Activated CD4-positive, alpha-beta T cell treated with anti-CD3 and anti-CD28 coated beads for 1 hour (primary cell): ENCODE data around the gene WWOX.
"Not testable (repeated sequence)": the region's sequence is repeated elsewhere in the genome, so short reads cannot be mapped to it uniquely, and the experiment has no call there.

Source experiments
- DNase-seq: peaks from one replicate; pipeline ENCODE4 v3.0.0-alpha.2; 2020

WWOX gene

DNA sequence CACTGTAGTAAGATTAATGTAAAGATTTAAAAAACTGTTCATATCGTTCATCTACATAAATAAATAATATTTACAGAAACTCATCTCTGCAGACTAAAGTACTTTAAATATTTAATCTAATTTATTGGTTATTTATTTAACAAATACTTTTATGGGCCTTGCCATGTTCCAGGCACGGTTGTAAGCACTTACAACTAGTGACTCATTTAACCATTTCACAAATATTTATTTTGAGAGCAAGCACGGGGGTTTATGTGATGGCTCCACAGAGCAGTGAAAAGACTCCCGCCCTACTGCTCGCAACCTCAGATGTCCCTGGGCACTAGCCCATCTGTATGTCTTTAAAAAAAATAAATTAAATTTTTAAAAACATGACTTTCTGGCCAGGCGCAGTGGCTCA lies 575.9 kb downstream of the WWOX start:
- no peak for DNase-seq

DNA sequence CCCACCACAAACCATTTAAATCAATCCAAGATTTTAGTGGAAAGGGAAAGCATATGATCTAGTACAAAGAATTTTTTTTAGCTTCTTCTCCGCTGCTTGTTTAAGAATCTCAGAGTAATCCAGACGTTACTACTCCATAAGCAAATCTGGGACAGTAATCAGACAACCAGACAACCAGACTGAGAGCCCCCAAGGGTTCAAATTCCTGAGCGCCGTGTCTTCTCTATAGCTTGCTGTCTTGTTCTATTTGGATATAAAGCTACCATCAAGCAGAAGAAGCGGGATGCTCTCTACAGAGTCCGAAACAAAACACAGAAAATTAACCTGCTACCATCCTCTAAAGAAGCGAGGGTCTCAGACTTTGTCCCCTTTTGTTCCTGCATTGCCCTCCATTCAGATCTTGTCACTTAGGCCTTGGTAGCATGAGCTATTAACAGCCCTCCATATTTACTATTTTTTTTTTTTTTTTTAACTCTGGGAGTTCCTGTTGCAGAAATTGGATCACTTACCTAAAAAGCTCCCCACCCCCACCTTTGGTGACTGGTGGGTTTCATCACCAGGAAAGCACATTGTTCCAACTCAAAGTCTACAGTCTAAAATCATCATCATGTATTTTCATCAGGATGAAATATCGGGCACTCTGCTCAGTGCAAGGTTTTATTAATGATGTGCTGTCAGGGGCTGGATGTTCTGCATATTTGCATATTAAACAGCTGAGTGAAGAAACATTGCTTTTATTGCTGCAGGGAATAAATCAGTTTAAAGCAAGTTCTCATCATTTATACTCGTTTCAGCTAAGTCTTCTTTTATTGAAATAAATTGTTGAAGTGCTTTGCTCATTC lies 576.7 kb downstream of the WWOX start:
- DNase-seq, result no peak

DNA sequence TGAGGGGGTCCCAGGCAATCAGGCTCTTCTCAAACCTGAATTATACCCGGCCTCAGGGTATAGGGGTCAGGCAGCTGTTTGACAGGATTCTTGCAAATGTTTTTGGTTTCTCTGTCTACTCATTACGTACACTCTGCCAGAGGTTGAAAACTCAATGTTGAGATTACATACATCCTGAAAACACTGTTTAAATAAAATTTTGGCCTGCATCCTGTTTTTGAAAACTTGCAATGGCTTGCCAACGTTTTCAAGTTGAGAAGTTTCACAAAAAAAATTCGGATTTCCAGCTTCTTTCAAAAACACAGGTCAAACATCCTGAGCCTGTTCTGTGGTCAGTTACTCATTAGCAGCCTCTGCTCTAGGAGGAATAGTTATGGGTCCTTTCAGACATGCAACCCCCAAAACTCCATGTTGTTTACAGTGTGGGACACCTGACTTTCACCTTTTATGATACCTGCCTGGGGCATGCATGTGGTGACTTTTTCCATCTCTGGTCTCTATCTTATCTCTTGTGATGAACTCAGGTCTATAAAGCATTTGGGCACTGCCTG lies 577.8 kb downstream of the WWOX start:
- no peak for DNase-seq

DNA sequence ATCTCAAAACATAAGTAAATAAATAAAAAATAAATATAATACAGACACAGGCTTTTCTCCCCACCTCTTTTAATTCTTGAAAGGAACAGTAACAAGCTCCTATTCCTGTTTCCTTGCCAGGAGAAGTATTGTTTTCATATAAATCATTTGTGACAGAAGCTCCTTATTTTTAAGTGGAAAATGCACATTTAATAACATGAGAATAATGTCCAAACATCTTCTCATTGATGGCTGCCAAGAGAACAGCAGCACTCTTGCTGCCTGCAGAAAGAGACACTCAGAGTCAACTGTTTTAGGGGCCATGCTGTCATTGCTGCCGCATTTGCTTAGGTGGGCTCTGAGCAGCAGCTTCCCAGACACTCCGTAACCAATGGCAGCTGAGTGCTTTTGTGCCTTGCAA lies 580.1 kb downstream of the WWOX start:
- DNase-seq, result no peak

DNA sequence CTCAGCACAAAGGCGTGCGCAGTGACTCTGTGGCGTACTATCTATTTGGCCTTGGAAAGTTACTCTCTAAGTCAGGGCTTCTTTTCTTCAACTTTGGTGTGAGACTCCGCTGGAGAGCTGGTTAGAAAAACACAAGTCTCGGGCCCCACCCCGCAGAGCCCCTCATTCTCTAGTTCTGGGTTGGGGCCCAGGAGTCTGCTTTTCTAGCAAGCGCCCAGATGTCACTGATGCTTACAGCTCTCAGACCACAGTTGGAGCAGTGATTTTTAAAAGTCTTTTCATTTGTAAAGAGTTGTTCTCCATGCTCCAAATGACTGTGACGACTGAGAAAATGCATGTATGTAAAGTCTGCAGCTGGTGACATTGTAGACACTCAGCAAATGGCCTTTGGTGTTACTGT lies 582.3 kb downstream of the WWOX start:
- no peak for DNase-seq

DNA sequence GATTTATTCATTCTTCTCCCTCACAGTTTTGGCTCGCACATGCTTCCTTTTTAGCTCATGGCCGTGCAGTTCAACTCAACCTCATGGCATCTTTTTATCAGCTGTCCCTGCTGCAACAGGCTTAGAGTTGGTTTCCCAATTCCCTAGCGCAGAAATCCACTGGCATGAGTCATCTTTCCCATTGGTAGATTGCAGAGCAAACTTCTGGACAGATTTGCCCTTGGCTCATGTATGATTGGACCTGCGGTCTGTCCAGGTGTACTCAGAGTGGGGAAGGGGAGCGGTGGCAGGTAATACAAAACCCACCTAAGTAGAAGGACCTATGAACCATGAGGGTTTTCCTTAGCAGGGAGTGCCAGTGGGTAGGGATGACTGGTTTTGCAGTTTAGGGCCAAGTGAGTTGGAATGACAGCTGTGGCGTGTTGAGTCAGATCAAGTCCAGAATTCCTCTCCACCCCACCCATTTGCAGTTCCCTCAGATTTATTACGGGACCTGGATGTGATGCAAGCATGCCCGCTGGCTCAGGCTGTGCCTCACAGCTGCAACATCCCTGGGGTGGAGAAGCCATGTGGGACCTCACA lies 584.7 kb downstream of the WWOX start:
- no peak for DNase-seq

DNA sequence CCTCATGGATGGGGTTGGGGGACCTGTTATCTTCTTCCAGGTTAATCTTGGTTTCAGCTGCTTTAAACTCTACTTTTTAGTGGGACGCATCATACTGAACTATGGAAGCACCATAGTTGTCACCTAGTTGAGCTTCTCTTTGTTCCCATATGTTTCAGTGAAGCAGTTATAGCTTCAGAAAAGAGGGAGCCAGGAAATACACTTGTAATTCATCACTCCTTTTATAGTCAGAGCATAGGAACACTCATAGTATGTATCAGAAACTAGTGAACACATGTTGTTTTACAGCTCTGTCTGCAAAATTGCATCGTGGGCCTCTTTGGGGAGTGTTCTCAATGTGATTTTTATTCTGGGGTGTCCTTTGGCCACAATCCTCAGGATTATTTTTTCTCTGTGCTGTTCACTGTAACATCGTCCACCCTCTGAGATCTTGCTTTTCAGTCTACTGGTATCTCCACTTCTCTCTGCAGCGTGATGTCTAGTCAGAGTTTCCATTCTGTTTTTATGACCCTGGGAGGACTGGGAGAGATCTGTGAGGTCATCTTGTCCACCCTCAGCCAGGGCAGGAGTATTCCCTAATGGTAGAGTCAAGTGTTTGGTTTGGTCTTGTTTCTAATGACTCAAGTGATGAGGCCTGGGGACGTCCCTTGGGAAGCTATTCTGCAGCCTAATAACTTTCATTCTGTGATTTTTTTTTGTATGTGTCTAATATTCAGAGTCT lies 585.4 kb downstream of the WWOX start:
- DNase-seq, result no peak

DNA sequence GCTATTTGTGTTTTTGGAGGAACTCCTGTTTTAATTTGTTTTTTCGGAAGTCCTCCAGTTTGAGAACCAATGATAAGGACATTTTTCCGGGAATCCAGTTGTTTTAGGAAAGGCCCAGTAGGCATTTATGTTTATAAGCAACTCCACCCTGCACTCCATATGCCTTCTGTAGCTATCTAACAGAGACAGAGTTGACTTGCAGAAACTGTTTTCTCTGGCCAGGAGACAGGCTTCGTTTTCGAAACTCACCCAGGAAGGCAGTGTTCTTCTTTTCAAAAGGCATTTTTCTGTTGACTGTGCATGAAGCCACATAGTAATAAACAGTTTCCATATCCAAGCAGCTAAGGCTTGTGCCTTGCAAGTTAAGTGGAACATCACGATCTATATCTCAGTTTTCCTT lies 587.1 kb downstream of the WWOX start:
- DNase-seq, result no peak

DNA sequence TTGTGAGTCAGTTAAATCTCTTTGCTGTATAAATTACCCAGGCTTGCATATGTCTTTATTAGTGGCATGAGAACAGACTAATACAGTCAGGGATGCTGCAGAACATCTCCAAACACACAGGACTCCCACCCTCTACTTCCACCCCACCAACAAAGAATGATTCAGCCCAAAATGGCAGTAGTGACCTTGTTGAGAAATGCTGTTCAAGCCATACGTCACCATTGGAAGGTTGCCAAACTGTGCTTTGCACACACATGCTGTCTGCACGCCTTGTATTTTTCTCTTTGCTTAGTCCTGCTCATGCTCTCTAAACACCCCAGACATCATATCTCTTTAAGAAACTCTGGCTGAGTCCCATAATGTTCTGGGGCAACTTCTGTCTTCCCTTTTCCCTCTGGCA lies 589.6 kb downstream of the WWOX start:
- DNase-seq, result no peak

DNA sequence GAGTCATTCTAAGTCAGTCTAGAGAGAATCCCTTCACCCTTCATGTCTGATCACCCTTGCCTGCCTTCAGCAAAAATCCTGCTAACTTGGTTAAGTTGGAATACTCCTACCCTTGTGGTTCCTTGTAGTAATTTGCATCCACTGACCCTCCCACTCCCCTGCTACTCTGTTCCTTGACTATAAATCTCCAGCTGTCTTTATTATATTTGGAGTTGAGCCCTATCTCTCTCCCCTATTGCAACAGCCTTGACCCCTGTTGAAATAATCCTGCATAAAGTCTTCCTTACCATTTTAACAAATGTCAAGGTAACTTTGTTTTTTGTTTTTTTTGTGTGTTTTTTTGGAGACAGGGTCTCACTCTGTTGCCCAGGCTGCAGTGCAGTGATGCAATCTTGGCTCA lies 590.1 kb downstream of the WWOX start:
- no peak for DNase-seq

DNA sequence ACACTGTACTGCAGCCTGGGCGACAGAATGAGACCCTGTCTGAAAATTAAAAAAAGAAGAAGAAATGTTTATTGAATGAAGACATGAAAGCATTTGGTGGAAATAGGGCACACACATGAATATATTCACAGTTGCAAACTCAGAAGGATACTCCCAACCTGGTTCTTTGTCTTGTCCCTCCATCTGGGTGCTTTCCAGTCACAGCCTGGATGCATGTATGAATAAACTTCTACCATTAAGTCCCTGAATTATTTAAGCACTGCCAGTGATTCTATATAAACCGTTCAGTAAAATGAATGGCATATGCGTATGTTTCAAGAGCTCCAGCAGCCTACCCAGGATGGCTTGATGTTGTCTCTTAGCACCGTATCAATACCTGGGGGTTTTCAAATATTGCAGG lies 591.1 kb downstream of the WWOX start:
- DNase-seq, result no peak

DNA sequence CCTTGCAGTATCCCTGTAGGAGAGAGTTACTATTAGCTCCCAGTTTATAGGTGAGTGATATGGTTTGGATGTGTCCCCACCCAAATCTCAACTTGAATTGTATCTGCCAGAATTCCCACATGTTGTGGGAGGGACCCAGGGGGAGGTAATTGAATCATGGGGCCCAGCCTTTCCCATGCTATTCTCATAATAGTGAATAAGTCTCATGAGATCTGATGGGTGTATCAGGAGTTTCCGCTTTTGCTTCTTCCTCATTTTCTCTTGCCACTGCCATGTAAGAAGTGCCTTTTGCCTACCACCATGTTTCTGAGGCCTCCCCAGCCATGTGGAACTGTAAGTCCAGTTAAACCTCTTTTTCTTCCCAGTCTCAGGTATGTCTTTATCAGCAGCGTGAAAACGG lies 592.3 kb downstream of the WWOX start:
- not testable (repeated sequence) for DNase-seq

DNA sequence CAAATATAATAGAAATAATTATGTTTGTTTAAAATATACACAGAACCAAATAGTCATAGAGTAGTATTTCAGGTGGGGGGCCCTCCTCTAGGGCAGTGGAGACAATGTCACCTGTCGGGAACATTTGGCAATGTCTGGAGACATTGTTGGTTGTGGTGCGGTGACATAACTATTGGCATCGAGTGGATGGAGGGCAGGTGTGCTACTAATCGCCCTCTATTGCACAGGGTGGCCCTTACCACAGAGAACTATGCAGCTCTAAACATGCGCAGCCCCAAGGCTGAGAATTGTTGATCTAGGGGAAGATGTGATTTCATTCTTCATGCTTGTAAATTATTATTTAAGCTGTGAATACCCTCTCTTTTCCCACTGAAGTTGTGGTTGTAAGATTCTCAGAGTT lies 594.0 kb downstream of the WWOX start:
- no peak for DNase-seq

DNA sequence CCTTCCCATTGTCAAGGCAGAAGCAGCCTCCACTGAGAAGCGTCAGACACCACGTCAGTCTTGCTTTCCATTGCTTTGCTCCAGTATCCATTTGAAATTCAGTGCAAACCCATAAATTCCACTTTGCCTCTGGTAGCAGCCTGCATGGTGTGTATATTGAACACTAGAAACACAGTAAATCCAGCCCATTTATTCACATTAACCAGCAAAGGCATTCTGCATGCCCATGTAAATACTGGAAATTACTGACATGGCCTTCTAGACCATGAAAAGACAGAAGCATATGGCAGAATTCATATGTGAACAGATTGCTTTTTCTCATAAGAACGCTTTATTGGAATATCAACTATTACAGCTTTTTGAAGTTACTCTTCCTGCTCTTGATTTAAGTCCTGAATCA lies 595.0 kb downstream of the WWOX start:
- no peak for DNase-seq

DNA sequence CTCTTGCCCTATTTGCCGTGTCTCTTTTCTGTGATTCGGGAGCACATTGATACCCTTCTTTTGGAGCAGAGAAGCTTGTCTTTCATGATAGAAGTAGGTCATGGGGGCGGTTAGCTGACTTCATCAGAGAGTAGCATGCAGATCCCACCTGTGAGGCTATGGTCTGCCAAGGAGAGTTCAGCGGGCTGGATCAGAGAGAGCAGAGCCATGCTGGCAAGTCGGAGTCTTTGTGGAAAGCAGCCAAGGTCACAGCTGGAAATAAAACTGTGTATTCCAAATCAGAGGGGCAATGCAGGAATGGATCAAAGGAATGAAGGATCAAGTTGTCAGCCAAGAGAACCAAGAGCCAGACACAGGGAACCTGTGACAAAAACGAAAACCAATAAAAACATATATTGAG lies 595.9 kb downstream of the WWOX start:
- DNase-seq, result no peak

DNA sequence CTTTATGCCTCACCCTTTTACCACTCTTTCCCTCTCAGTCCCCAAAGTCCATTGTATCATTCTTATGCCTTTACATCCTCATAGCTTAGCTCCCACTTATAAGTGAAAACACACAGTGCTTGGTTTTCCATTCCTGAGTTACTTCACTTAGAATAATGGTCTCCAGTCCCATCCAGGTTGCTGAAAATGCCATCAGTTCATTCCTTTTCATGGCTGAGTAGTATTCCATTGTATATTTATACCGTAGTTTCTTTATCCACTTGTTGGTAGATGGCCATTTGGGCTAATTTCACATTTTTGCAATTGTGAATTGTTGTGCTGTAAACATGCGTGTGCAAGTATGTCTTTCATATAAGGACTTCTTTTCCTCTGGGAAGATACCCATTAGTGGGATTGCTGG lies 597.3 kb downstream of the WWOX start:
- no peak for DNase-seq

DNA sequence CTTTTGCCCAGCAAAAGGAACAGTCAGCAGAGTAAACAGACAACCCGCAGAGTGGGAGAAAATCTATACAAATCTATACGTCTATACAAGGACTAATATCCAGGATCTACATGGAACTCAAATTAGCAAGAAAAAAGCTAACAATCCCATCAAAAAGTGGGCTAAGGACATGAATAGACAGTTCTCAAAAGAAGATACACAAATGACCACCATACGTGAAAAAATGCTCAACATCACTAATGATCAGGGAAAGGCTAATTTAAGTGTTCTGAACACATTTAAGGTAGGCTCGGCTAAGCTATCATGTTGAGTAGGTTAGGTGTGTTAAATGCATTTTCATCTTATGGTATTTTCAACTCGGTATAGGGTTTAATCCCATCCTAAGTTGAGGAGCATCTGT lies 598.0 kb downstream of the WWOX start:
- no peak for DNase-seq

DNA sequence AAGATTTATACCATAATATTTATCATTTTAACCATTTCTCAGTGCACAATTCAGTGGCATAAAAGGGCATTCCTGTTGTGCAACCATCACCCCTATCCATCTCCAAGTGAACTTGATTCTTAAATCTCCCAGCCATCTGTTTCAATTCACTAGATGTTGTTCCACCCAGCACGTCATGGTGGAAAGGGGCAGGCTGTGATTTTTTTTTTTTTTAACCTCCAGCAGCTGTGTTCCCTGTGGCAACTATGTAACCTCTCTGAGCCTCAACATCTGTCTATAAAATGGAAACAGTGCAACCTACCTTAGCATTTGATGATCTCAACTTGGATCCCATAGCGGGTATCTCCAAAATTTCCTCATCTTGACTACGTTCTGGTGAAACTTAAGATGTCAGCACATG lies 604.5 kb downstream of the WWOX start:
- no peak for DNase-seq

DNA sequence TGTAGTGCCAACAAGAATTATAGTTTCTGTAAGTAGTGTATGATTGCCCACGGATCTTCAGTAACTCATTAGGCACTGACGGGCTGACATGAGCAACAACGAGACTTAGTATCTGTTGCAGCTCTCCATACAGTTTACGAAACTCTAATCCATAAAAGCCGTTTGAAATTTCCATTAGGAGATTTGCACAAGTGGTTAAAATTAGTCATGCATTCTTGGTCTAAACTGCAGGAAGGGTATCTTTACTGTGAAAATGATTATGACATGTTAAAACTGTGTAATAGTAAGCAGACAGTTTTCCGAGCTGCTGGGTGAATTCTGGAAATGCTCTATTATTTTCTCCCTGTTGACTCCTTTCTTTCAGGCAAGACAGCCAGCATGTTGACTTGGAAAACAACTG lies 605.0 kb downstream of the WWOX start:
- DNase-seq, result no peak

DNA sequence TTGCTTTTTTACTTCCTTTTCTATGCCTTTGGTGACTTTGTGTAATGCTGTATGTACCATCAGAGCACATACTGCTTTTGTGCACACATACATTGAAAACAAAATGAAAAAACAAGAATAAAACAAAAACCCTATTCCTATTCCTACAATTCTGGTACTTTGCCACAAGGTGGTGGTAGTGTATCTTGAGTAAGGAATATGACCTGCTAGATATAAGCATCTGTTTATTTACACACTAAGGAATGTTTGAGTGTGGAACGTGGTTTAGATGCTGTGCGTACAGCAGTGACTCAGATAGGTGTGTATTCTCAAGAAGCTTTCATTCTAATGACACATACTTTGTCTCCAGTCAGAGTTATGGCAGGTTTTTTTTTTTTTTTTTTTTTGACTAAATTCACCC lies 606.2 kb downstream of the WWOX start:
- DNase-seq, result no peak

DNA sequence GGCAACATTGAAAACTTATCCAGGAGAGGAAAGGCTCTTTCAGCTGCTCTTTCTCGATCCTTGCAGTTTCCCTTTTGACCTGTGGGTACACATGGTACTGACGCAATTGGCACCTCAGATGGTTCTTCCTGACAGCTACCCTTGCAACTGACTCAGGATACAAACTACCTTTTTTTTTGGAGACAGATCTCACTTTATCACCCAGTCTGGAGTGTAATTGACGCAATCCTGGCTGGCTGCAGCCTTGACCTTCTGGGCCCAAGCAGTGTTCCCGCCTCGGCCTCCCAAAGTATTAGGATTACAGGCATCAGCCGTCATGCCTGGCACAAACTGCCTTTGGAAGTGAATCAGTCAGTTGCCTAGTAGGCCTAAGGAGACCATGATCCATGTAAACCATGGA lies 607.2 kb downstream of the WWOX start:
- DNase-seq, result no peak

DNA sequence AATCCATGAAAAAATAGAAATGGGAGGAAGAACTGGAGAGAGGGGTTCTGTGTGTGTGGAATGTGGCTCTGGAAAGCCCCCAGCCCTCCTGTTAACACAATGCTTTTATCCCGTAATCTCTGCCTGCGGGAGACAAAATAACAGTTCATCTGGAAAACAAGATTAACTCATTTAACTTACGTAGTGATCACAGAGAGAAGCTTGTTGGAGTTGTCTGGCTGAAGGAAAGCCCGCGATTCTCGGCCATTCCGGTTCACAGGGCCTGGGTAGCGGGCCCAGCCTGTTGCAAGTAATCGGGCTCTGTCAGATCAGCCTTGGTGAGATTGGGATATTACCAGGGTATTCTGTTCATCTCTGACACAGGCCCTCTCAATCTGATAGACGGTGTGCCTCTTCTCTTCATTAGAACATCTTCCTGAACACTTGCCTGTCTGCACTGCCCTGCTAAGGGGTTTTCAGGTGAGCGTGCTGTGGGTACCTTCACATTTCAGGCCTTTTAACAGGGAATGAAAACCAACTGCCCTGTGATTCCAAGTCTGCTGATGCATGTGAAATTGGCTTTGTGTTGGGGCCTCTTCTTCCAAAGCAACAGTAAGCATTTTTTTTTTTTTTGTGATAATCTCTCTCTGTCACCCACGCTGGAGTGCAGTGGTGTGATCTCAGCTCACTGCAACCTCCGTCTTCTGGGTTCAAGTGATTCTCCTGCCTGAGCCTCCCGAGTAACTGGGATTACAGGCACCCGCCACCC lies 609.9 kb downstream of the WWOX start:
- DNase-seq, result no peak

DNA sequence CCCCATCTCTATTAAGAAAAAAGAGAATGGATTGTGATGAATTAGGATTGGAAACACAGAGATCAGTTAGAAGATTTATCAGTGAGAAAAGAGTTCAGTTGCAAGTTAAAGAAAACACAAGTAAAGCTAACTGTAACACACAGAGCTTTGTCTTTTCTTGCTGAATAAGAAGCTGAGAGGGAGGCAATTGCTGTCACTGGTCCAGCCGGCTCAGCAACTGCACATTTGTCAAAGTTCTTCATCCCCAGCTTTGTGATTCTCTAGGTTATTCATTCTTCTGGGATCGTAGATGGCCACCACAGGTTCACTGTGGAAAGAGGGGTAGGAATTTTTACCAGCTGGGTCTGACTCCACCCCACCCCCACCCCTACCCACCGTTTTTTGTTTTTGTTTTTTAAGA lies 615.7 kb downstream of the WWOX start:
- no peak for DNase-seq
